ENCODE results near the gene PLXNC1.

Gene PLXNC1

GRCh38 chr12:94297096-94297699 is 148.8 kb downstream of the PLXNC1 start:
- CTCF ChIA-PET: no interaction called here
- POLR2A ChIA-PET: no interaction called here
- no peak for DNase-seq (ENCODE audit: extremely low spot score)
- TF ChIP-seq L3MBTL2 (conservative IDR thresholded peaks at IDR 0.05) (no peak), FOXA1 (IDR thresholded peaks at IDR 0.05) (no peak), HDGF (IDR thresholded peaks at IDR 0.05; ENCODE audit: borderline replicate concordance) (no peak), ELF4 (IDR thresholded peaks at IDR 0.05) (no peak), TARDBP (IDR thresholded peaks at IDR 0.05) (no peak), ARNT (IDR thresholded peaks at IDR 0.05) (no peak), ZNF384 (IDR thresholded peaks at IDR 0.05) (no peak), FOXK2 (IDR thresholded peaks at IDR 0.05) (no peak), PKNOX1 (IDR thresholded peaks at IDR 0.05) (no peak), LEF1 (IDR thresholded peaks at IDR 0.05; ENCODE audit: borderline replicate concordance) (no peak), SUZ12 (IDR thresholded peaks at IDR 0.05) (no peak), SP1 (IDR thresholded peaks at IDR 0.05) (no peak), FOXM1 (IDR thresholded peaks at IDR 0.05; ENCODE audit: borderline replicate concordance) (no peak), CTBP1 (IDR thresholded peaks at IDR 0.05; ENCODE audit: borderline replicate concordance) (no peak), BHLHE40 (IDR thresholded peaks at IDR 0.05; ENCODE audit: borderline replicate concordance) (no peak), NFRKB (IDR thresholded peaks at IDR 0.05) (no peak)

GRCh38 chr12:94297876-94298505 is 149.6 kb downstream of the PLXNC1 start:
- POLR2A ChIA-PET: no interaction called here
- DNase-seq (ENCODE audit: extremely low spot score): no peak
- TF ChIP-seq BHLHE40 (IDR thresholded peaks at IDR 0.05; ENCODE audit: borderline replicate concordance) (no peak), ELF4 (IDR thresholded peaks at IDR 0.05) (no peak), PKNOX1 (IDR thresholded peaks at IDR 0.05) (no peak), ZNF384 (IDR thresholded peaks at IDR 0.05) (no peak), L3MBTL2 (conservative IDR thresholded peaks at IDR 0.05) (no peak), TARDBP (IDR thresholded peaks at IDR 0.05) (no peak), FOXK2 (IDR thresholded peaks at IDR 0.05) (no peak)
- CTCF ChIA-PET: no interaction called here

- ChIA-PET POLR2A (no interaction called here), CTCF (no interaction called here)
- DNase-seq (ENCODE audit: extremely low spot score): no peak
- no peak for TF ChIP-seq BHLHE40 (IDR thresholded peaks at IDR 0.05; ENCODE audit: borderline replicate concordance)
- TF ChIP-seq SP1 (IDR thresholded peaks at IDR 0.05): no peak
- no peak for TF ChIP-seq CTBP1 (IDR thresholded peaks at IDR 0.05; ENCODE audit: borderline replicate concordance)
- TF ChIP-seq ELF4 (IDR thresholded peaks at IDR 0.05): no peak
- TF ChIP-seq SUZ12 (IDR thresholded peaks at IDR 0.05): no peak
- no peak for TF ChIP-seq LEF1 (IDR thresholded peaks at IDR 0.05; ENCODE audit: borderline replicate concordance)
- TF ChIP-seq ARNT (IDR thresholded peaks at IDR 0.05): no peak
- no peak for TF ChIP-seq NFRKB (IDR thresholded peaks at IDR 0.05)
- no peak for TF ChIP-seq TARDBP (IDR thresholded peaks at IDR 0.05)
Observed at GRCh38 chr12:94299846-94300245, 151.5 kb downstream of the PLXNC1 start.

GRCh38 chr12:94304012-94304411 is 155.6 kb downstream of the PLXNC1 start:
- no peak for DNase-seq (ENCODE audit: extremely low spot score)
- CTCF ChIA-PET: interaction anchor here (0.7 kb wide), 1 partner anchor 982 kb away, joined by 4 read pairs; no protein-coding TSS in a partner anchor
- TF ChIP-seq ARNT (IDR thresholded peaks at IDR 0.05): no peak
- TF ChIP-seq NFRKB (IDR thresholded peaks at IDR 0.05): no peak
- no peak for TF ChIP-seq HDGF (IDR thresholded peaks at IDR 0.05; ENCODE audit: borderline replicate concordance)
- TF ChIP-seq FOXK2 (IDR thresholded peaks at IDR 0.05): no peak
- no peak for TF ChIP-seq LEF1 (IDR thresholded peaks at IDR 0.05; ENCODE audit: borderline replicate concordance)
- no peak for TF ChIP-seq ZNF384 (IDR thresholded peaks at IDR 0.05)
- TF ChIP-seq CTBP1 (IDR thresholded peaks at IDR 0.05; ENCODE audit: borderline replicate concordance): no peak
- TF ChIP-seq FOXM1 (IDR thresholded peaks at IDR 0.05; ENCODE audit: borderline replicate concordance): no peak
- TF ChIP-seq PKNOX1 (IDR thresholded peaks at IDR 0.05): no peak
- no peak for TF ChIP-seq SUZ12 (IDR thresholded peaks at IDR 0.05)
- TF ChIP-seq SP1 (IDR thresholded peaks at IDR 0.05): no peak
- TF ChIP-seq BHLHE40 (IDR thresholded peaks at IDR 0.05; ENCODE audit: borderline replicate concordance): no peak
- POLR2A ChIA-PET: no interaction called here

GRCh38 chr12:94304566-94305061 is 156.2 kb downstream of the PLXNC1 start:
- POLR2A ChIA-PET: no interaction called here
- no peak for DNase-seq (ENCODE audit: extremely low spot score)

More at GRCh38 chr12:94304566-94305061, 156.2 kb downstream of the PLXNC1 start:
- no peak for TF ChIP-seq FOXA1 (IDR thresholded peaks at IDR 0.05)
- TF ChIP-seq NFRKB (IDR thresholded peaks at IDR 0.05): no peak
- no peak for TF ChIP-seq SUZ12 (IDR thresholded peaks at IDR 0.05)
- no peak for TF ChIP-seq PKNOX1 (IDR thresholded peaks at IDR 0.05)
- CTCF ChIA-PET: no interaction called here
